GM18951 (cell line): ENCODE data around the gene CUBN.

Experiments used
- POLR2A ChIP-seq: IDR thresholded peaks from 4 replicates; pipeline ENCODE4 v1.6.1; 2011; ENCODE audit warnings: mild to moderate bottlenecking; ENCODE audit not compliant: insufficient read length, insufficient read depth; ENCODE audit errors: extremely low read depth
- in situ Hi-C: fragments of 300-500 bp; cut with MboI; formaldehyde crosslinking; loops from one replicate; pipeline ENCODE4 v1.12.0; 2022; ENCODE audit warnings: low sequenced_read_pairs, mixed read lengths, inconsistent platforms; ENCODE audit not compliant: unreplicated experiment

The CUBN gene

GRCh38 chr10:17129741-17130140, at the start of gene CUBN:
TSS of gene CUBN (minus strand) at chr10:17129811. CDS start at chr10:17129765, 46 bp downstream.
- in situ Hi-C loops: no loop called here
- no peak for TF ChIP-seq POLR2A

GRCh38 chr10:17179002-17179401, 49.4 kb upstream of the CUBN start:
- in situ Hi-C loops: no loop called here
- TF ChIP-seq POLR2A: no peak

GRCh38 chr10:17178006-17178405, 48.4 kb upstream of the CUBN start:
- in situ Hi-C loops: no loop called here
- TF ChIP-seq POLR2A: no peak

- TF ChIP-seq POLR2A: no peak
- in situ Hi-C loops: no loop called here
These were observed 47.4 kb upstream of the CUBN start for GRCh38 chr10:17177014-17177413.

- TF ChIP-seq POLR2A: no peak
- in situ Hi-C loops: no loop called here
These were observed 46.5 kb upstream of the CUBN start for GRCh38 chr10:17176091-17176490.

- TF ChIP-seq POLR2A: no peak
- in situ Hi-C loops: no loop called here
These were observed 45.9 kb upstream of the CUBN start for GRCh38 chr10:17175551-17175950.

GRCh38 chr10:17174626-17175025, 45.0 kb upstream of the CUBN start:
- no peak for TF ChIP-seq POLR2A
- in situ Hi-C loops: no loop called here

GRCh38 chr10:17171141-17171641, 41.6 kb upstream of the CUBN start:
- no peak for TF ChIP-seq POLR2A
- in situ Hi-C loops: no loop called here

- no peak for TF ChIP-seq POLR2A
- in situ Hi-C loops: no loop called here
These were observed 40.2 kb upstream of the CUBN start for GRCh38 chr10:17169803-17170202.

- no peak for TF ChIP-seq POLR2A
- in situ Hi-C loops: no loop called here
These were observed 37.1 kb upstream of the CUBN start for GRCh38 chr10:17166699-17167098.

GRCh38 chr10:17162828-17163227, 33.2 kb upstream of the CUBN start:
- TF ChIP-seq POLR2A: no peak
- in situ Hi-C loops: no loop called here

- no peak for TF ChIP-seq POLR2A
- in situ Hi-C loops: no loop called here
These were observed 32.2 kb upstream of the CUBN start for GRCh38 chr10:17161775-17162174.

- in situ Hi-C loops: no loop called here
- no peak for TF ChIP-seq POLR2A
These were observed 27.4 kb upstream of the CUBN start for GRCh38 chr10:17157024-17157423.

GRCh38 chr10:17155826-17156225, 26.2 kb upstream of the CUBN start:
- in situ Hi-C loops: no loop called here
- no peak for TF ChIP-seq POLR2A

GRCh38 chr10:17154116-17154515, 24.5 kb upstream of the CUBN start:
- in situ Hi-C loops: no loop called here
- no peak for TF ChIP-seq POLR2A
